Ishikawa (cell line): ENCODE measurements around the gene STMN3.

ENCODE experiments used
- EP300 ChIP-seq: IDR thresholded peaks from 2 replicates; pipeline ENCODE4 v1.6.1; 2012; ENCODE audit warnings: borderline replicate concordance
- NFIC ChIP-seq: IDR thresholded peaks from 2 replicates; pipeline ENCODE4 v1.6.1; 2012
- TAF1 ChIP-seq: IDR thresholded peaks from 2 replicates; pipeline ENCODE4 v1.6.1; 2012; ENCODE audit warnings: low read depth, mild to moderate bottlenecking
- YY1 ChIP-seq: IDR thresholded peaks from 2 replicates; pipeline ENCODE4 v1.6.1; 2012; ENCODE audit warnings: low read depth
- TF ChIP-seq, protein P1 (sequence below): IDR thresholded peaks from 2 replicates; pipeline ENCODE4 v1.6.1; 2012

- TF ChIP-seq, protein P1, sequence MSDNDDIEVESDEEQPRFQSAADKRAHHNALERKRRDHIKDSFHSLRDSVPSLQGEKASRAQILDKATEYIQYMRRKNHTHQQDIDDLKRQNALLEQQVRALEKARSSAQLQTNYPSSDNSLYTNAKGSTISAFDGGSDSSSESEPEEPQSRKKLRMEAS = no peak
- no peak for TF ChIP-seq NFIC
- no peak for TF ChIP-seq EP300
- no peak for TF ChIP-seq YY1
- no peak for TF ChIP-seq TAF1
Measured at GRCh38 chr20:63701329-63702035, 48.3 kb upstream of the STMN3 start.
